Right kidney (tissue), 1 donor: ENCODE results near the gene BAIAP2.
"Not testable (repeated sequence)": the region's sequence is repeated elsewhere in the genome, so short reads cannot be mapped to it uniquely, and the experiment has no call there.

Source experiments
- DNase-seq: peaks from one replicate; pipeline ENCODE4 v3.0.0-alpha.2; 2016

BAIAP2 gene

GRCh38 chr17:81140695-81141094 lies 105.7 kb downstream of the BAIAP2 start:
- DNase-seq: no peak

DNA sequence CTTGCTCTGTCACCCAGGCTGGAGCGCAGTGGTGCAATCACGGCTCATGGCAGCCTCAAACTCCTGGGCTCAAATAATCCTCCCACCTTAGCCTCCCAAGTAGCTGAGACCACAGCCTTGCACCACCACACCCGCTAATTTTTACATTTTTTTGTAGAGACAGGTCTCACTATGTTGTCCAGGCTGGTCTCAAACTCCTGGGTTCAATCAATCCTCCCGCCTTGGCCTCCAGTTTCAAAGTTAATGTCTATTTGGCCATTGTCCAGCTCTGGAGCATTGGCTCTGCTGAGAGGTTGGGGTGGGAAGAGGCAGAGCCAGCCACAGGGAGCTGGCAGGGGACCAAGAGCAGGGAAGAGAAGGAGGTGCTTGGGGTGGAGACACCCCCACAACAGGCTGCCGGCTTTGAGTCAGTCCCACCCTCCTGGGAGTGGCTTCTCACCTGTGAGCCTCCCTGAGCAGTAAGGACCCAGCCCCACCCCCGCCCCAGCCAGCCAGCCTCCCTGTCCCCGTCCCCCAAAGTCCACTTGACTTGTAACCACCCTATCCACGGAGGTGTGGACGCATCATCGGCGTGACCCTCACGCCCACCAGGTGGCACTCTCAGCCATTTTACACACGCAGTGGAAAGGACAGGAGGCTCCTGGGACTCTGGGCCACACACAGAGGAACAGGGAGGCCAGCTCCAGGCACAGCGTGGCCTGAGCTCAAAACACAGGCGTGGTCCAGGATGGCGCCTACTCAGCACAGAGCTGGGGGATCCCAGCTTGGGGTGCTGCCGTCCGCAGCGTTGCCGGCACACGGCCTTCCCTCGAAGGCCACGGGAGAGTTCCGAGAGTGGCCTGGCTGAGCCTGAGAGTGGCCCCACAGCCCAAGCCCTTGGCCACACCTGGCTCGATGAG lies 107.6 kb downstream of the BAIAP2 start:
- peak; percentile 54 for DNase-seq

DNA sequence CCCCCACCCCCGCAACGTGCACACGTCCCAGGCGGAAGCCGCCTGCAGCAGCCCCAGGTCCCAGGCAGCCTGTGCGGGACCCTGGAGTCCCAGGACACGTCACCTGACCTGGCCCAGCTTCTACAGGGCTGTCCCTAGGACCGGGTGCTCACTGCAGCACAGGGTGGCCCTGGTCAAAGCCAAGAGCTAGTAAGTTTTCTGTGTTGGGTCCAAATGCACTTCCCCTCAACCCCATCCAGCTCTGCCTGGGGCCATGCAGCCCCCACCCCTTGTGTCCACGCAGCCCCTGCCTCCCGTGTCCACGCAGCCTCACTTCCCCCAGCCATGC lies 108.2 kb downstream of the BAIAP2 start:
- no peak for DNase-seq

DNA sequence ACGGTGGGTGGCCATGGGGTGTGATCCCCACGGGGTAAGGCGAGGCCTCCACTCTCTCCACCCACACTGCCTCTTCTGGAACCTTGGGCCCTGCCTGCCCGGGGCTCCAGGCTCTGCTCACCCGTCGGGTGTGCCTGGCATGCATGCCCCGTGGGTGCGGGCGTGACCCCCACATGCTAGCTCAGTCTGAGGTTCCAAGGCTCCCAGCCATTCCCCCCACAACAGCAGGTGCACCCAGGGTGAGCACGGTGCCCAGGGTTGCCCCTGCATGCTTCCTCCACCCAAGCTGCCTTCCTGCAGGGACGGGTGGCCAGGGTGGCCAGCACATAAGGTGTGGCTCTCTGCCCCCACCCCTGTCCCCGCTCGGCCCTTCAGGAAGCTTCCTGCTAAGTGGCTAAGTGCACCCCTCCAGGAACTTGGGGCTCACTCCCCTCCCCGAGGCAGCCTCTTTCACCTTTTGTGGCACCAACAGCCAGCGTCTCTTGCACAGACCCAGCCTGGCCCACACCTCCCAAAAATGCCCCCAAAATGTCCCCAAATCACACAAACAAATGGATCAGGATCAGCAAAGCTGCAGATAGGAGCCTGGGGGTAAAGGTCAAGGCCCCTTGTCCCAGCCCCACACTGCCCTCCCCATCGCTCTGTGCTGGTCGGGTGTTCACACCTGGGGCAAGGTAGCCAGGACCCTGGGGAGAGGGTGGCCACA lies 108.9 kb downstream of the BAIAP2 start:
- no peak for DNase-seq

DNA sequence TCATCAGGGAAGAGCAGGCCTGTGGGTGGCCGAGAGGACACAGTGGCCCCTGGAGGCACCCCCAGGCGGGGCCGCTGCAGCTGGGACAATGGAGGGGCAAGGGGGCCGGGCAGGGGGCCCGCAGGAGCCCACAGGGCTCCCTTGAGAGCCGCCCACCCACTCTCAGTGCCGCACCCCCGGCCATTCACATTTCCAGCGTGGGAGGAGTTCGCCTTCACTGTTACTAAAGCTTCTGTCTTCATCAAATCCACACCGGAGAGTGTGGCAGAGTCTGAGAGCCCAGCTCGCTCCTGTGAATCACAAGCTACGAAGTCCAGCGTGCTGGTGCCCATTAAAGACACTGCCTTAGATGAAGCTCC lies 109.5 kb downstream of the BAIAP2 start:
- DNase-seq: no peak

GRCh38 chr17:81146208-81146607 lies 111.3 kb downstream of the BAIAP2 start:
- not testable (repeated sequence) for DNase-seq

GRCh38 chr17:81147701-81148100 lies 112.8 kb downstream of the BAIAP2 start:
- DNase-seq: no peak

- no peak for DNase-seq
Observed at GRCh38 chr17:81148571-81148970, 113.6 kb downstream of the BAIAP2 start.

DNA sequence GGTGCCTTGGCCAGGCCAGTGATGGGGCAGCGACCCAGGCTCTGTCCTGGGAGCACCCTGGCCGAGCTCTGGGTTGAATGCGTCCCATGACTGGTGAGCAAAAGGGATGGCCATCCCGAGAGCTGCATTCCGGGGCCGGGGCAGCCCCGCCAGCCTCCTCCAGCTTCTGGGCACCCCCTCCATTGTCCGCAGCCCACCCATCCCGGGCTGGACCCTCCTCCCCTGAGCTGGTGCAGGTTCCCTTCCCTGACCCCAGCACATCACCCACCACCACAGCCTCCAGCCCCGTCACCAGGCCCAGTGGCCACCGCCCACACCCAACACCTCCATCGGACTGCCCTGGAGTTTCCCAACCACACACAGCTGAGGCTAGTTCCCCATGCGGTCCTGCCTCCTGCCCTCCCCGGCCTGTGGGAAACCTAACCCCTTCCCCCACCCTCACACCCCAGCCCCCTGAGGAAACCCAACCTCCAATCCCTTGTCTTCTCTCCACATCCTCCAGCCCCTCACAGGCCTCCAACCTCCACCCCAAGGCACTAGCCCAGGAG lies 114.1 kb downstream of the BAIAP2 start:
- DNase-seq: no peak

GRCh38 chr17:81150377-81151077 lies 115.6 kb downstream of the BAIAP2 start:
- no peak for DNase-seq

DNA sequence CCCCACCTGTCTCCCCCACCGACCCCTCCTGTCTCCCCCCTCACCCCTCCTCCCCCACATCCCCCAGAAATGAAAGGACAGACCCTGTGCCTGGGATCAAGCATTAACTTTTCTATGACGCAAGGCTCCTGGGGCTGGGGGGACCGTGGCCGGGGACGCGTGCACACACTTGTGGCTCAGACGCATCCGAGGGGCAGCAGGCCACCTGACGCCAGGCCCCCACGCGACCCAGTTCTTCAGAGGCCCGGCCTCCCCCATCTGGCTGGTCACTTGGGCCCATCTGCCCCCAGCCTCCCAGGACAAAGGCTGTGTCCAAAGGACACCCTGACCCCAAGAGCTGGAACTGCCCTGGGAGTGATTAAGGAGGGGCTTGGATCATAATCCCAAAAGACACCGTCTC lies 116.3 kb downstream of the BAIAP2 start:
- no peak for DNase-seq

GRCh38 chr17:81152288-81152828 lies 117.4 kb downstream of the BAIAP2 start:
- no peak for DNase-seq

- no peak for DNase-seq
Observed at GRCh38 chr17:81153340-81153803, 118.4 kb downstream of the BAIAP2 start.

DNA sequence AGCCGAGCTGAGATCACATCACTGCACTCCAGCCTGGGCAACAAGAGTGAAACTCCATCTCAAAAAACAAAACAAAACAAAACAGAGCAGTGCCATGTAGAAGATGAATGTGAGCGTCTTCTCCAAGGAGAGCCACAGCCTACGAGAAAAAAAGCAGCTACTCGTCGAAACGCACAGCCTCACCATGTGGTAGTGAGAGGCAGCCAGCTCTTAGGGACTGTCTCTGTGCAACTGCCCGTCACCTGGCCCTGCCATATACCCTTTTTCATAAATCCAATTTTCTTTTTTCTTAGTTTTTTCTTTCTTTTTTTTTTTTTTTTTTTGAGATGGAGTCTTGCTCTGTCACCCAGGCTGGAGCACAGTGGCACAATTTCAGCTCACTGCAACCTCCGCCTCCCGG lies 119.1 kb downstream of the BAIAP2 start:
- not testable (repeated sequence) for DNase-seq

DNA sequence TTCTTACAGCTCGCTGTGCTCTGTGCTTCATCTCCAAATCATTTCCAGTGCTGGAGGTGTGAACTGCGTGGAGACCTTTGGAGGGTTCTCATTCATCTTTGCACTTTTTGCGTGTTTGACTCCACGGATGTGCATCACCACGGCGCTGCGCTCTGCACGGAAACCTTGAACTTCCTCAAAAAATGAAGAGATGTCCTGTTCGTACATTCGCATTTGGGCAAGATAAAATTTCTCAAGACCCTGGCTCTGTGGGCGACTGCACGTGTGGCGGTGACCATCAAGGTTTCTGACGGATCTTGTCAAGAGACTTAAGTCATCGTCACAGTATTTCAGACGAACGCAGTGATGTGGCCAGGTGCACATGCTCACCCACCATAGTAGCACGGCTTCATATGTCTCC lies 120.0 kb downstream of the BAIAP2 start:
- DNase-seq: no peak

GRCh38 chr17:81156866-81157805 lies 122.2 kb downstream of the BAIAP2 start:
- no peak for DNase-seq

DNA sequence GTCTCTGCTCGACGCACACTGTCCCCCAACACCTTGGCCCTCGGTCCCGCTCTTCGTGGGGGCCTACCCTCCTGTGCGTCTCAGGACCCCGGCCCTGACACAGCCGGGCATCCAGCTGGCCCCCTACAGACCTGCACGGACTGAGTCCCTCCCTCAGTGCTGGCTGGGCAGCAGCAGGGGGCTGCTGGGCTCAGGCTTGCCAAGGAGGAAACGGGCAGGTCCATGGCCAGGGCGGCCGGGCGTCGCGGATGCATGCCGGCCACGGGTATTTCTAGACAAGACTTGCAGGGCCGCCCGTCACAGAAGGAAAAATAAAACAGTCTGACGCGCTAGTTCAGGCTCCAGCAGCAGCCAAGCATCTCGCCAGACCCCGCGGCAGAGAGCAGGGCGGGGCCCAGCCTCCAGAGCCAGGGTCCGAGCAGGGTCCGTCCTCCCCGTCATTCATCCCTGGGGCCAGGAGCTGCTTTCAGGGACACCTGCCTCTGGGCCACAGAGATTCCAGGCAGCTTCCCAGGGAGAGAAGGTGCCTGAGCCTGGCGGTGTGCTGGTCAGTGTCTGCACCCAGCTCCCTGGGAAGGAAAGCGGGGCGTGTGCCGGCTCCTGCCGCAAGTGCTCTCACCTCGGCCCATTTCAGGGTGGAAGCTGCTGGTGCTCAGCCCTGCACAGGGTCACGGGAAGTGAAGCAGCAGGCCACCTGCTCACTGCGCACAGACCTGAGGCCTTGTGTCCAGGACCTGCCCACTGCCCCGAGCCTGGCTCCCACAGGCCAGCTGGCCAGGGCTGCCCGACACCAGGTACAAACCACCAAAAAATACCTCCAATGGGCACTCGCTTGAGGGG lies 123.1 kb downstream of the BAIAP2 start:
- no peak for DNase-seq

DNA sequence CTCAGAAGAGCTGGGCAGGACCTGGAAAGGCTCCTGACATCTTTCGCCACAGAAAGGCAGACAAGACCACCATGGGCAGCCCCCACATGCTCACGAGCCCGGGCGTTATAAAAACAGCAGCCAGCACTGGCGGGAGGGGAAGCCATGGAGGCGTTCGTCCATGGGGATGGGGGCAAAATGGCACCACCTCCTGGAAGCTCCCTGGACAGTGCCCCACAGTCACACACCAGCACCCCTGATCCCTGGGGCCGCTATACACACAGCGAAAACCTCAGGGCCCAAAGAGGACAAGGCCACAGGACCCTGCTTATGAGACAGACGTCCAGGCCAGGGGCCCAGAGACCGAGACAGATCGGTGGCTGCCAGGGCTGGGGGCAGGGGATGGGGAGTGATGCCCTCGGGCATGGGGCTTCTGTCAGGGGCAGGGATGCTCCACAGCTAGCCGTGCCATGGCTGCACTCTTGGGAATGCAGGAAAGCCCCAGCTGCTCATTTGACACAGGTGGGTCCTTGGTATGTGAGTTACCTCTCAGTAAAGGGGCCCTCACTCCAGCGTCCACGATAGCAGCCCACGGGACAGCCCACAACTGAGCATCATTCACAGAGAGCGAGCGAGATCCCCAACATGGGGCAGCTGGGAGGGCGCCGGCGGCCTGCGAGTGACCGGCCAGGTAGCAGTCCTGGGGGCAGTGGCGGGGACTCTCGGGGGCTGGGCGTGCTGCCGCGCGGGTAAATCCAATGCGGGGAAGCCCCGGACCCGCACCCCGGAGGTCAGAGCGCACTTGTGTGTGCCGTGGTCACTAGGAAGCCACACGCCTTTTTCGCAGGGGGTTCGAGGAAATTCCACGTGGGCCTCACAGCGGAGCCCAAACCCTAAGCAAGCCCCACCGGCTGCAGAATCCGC lies 124.0 kb downstream of the BAIAP2 start:
- DNase-seq: no peak

DNA sequence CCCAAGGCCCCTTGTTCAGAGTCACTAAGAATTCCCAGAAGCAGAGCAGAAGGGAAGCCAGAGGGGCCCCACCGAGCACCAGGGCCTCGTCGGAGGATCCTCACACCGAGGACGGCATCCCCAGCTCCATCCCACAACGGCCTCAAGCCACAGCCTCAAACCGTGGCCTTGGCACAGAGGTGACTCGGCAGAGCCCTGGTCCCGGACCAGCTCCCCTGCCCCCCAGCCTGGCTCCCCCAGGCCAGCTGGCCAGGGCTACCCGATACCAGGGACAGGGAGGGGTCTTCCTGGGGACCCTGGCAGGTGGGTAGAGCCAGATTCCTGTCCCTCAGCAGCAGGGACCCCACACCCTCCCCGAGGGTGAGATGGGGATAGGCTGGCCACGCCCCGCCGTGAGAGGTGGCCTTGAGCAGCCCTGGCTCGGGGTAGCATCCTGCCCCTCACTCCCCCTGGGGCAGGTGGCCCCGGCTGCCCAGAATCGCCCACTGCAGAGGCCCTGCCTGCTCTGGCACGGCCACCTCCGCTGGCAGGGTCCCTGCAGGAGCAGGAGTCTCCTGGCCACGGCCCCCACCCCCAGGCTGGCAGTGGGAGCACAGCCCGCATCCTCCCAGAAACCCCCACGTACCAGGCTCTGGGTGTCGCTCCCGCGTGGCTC lies 124.8 kb downstream of the BAIAP2 start:
- no peak for DNase-seq
